Activated naive CD4-positive, alpha-beta T cell treated with anti-CD3 and anti-CD28 coated beads, Interleukin-2, amount 10 ng/mL, durations not matched to agents 7 days and 5 days (primary cell): ENCODE data around the gene CFAP43.

Experiments used
- CTCF ChIA-PET: fragments of 350-600 bp; sonication (Branson Sonifier 250); formaldehyde crosslinking; loops from one replicate; lab custom pipeline; 2021; ENCODE audit warnings: antibody characterized with exemption; lab: Charles Lee
- DNase-seq: peaks from one replicate; pipeline ENCODE4 v3.0.0-alpha.2; 2020
- H3K27ac Mint-ChIP-seq: one replicate; pipeline ENCODE4 v1.8.0; 2021; ENCODE audit warnings: mild to moderate bottlenecking, moderate library complexity, mixed read lengths
- H3K27me3 Mint-ChIP-seq: one replicate; pipeline ENCODE4 v1.8.0; 2021; ENCODE audit warnings: mild to moderate bottlenecking, mixed read lengths
- H3K36me3 Mint-ChIP-seq: one replicate; pipeline ENCODE4 v1.8.0; 2021; ENCODE audit warnings: mixed read lengths
- H3K4me1 Mint-ChIP-seq: one replicate; pipeline ENCODE4 v1.8.0; 2021; ENCODE audit warnings: mixed read lengths
- H3K4me3 Mint-ChIP-seq: one replicate; pipeline ENCODE4 v1.8.0; 2021; ENCODE audit warnings: mild to moderate bottlenecking, moderate library complexity, mixed read lengths
- H3K9me3 Mint-ChIP-seq: one replicate; pipeline ENCODE4 v1.8.0; 2021; ENCODE audit warnings: mixed read lengths

Gene CFAP43

GRCh38 chr10:104231784-104232612 is at the start of gene CFAP43:
CFAP43 (minus strand) TSS chr10:104232364; CDS start chr10:104232246, 118 bp downstream.
- H3K4me1 Mint-ChIP-seq, result peaks cover 19% of the 10 kb centered on the region
- H3K36me3 Mint-ChIP-seq, result no peaks in the 10 kb centered on the region
- CTCF ChIA-PET, result interaction anchor here (1.1 to 1.7 kb wide), 2 partner anchors 22 to 42 kb away, joined by 5 to 7 read pairs; partner anchors contain the start of gene GSTO1
- H3K4me3 Mint-ChIP-seq, result peak within 1 kb of the TSS; percentile 86
- peak within 1 kb of the TSS; percentile 52 for H3K27ac Mint-ChIP-seq
- peak; percentile 100 for DNase-seq
- peaks cover 43% of the 10 kb centered on the region for H3K27me3 Mint-ChIP-seq
- peaks cover 10% of the 10 kb centered on the region for H3K9me3 Mint-ChIP-seq

GRCh38 chr10:104281694-104282093 is 49.5 kb upstream of the CFAP43 start:
- CTCF ChIA-PET, result interaction anchor here (1.4 to 3.1 kb wide), 2 partner anchors 9 to 11 kb away, joined by 4 to 34 read pairs; no protein-coding TSS in a partner anchor
- no peaks in the 10 kb centered on the region for H3K9me3 Mint-ChIP-seq
- no peaks in the 10 kb centered on the region for H3K4me1 Mint-ChIP-seq
- no peak for DNase-seq
- H3K27me3 Mint-ChIP-seq, result peaks cover 44% of the 10 kb centered on the region
- no peak overlapping the region for H3K4me3 Mint-ChIP-seq
- H3K27ac Mint-ChIP-seq, result no peak overlapping the region
- H3K36me3 Mint-ChIP-seq, result no peaks in the 10 kb centered on the region

- no peaks in the 10 kb centered on the region for H3K9me3 Mint-ChIP-seq
- CTCF ChIA-PET, result interaction anchor here (0.7 to 4.0 kb wide), 4 partner anchors 11 to 74 kb away, joined by 3 to 34 read pairs (median 14); partner anchors contain the start of gene CFAP58
- H3K4me3 Mint-ChIP-seq, result no peak overlapping the region
- no peak for DNase-seq
- peaks cover 1% of the 10 kb centered on the region for H3K4me1 Mint-ChIP-seq
- peaks cover 56% of the 10 kb centered on the region for H3K27me3 Mint-ChIP-seq
- H3K36me3 Mint-ChIP-seq, result no peaks in the 10 kb centered on the region
- H3K27ac Mint-ChIP-seq, result no peak overlapping the region
Observed at GRCh38 chr10:104279550-104280259, 47.5 kb upstream of the CFAP43 start.

GRCh38 chr10:104277785-104278184 is 45.6 kb upstream of the CFAP43 start:
- Mint-ChIP-seq H3K36me3 (no peaks in the 10 kb centered on the region), H3K4me3 (no peak overlapping the region), H3K9me3 (no peaks in the 10 kb centered on the region), H3K4me1 (peaks cover 6% of the 10 kb centered on the region), H3K27me3 (peaks cover 54% of the 10 kb centered on the region), H3K27ac (no peak overlapping the region)
- no peak for DNase-seq
- CTCF ChIA-PET, result interaction anchor here (1.7 to 5.8 kb wide), 3 partner anchors 13 to 76 kb away, joined by 4 to 66 read pairs (median 24); partner anchors contain the start of gene CFAP58

- Mint-ChIP-seq H3K4me1 (peaks cover 6% of the 10 kb centered on the region), H3K27me3 (peaks cover 38% of the 10 kb centered on the region), H3K4me3 (no peak overlapping the region), H3K9me3 (no peaks in the 10 kb centered on the region), H3K36me3 (no peaks in the 10 kb centered on the region), H3K27ac (no peak overlapping the region)
- DNase-seq, result no peak
- CTCF ChIA-PET, result interaction anchor here (1.1 to 5.8 kb wide), 10 partner anchors 10 to 563 kb away, joined by 6 to 66 read pairs (median 20); partner anchors contain the start of gene ITPRIP
Observed at GRCh38 chr10:104276192-104276591, 44.0 kb upstream of the CFAP43 start.

- H3K4me1 Mint-ChIP-seq, result peaks cover 6% of the 10 kb centered on the region
- H3K36me3 Mint-ChIP-seq, result no peaks in the 10 kb centered on the region
- peak; percentile 62 for DNase-seq
- no peak overlapping the region for H3K27ac Mint-ChIP-seq
- H3K4me3 Mint-ChIP-seq, result no peak overlapping the region
- H3K27me3 Mint-ChIP-seq, result peaks cover 33% of the 10 kb centered on the region
- H3K9me3 Mint-ChIP-seq, result no peaks in the 10 kb centered on the region
- CTCF ChIA-PET, result interaction anchor here (0.7 to 5.8 kb wide), 29 partner anchors 8 to 562 kb away, joined by 3 to 66 read pairs (median 7); partner anchors contain the start of genes CFAP43, CFAP58, GSTO1 and ITPRIP
Observed at GRCh38 chr10:104274762-104275721, 42.9 kb upstream of the CFAP43 start.

- DNase-seq, result no peak
- CTCF ChIA-PET, result interaction anchor here (0.6 to 5.8 kb wide), 30 partner anchors 9 to 561 kb away, joined by 3 to 66 read pairs (median 6); partner anchors contain the start of genes CFAP43, CFAP58, GSTO1 and ITPRIP
Observed at GRCh38 chr10:104273899-104274575, 41.9 kb upstream of the CFAP43 start.

GRCh38 chr10:104273286-104273685 is 41.1 kb upstream of the CFAP43 start:
- Mint-ChIP-seq H3K9me3 (no peaks in the 10 kb centered on the region), H3K27ac (no peak overlapping the region), H3K36me3 (peaks cover 4% of the 10 kb centered on the region), H3K27me3 (peaks cover 26% of the 10 kb centered on the region), H3K4me3 (no peak overlapping the region), H3K4me1 (peaks cover 15% of the 10 kb centered on the region)
- DNase-seq, result no peak
- CTCF ChIA-PET, result interaction anchor here (0.6 to 5.8 kb wide), 14 partner anchors 10 to 80 kb away, joined by 3 to 66 read pairs (median 18); partner anchors contain the start of genes CFAP43, CFAP58 and ITPRIP

More at GRCh38 chr10:104273899-104274575, 41.9 kb upstream of the CFAP43 start:
- Mint-ChIP-seq H3K4me3 (no peak overlapping the region), H3K36me3 (no peaks in the 10 kb centered on the region), H3K9me3 (no peaks in the 10 kb centered on the region), H3K4me1 (peaks cover 11% of the 10 kb centered on the region), H3K27me3 (peaks cover 28% of the 10 kb centered on the region), H3K27ac (no peak overlapping the region)

- Mint-ChIP-seq H3K27ac (peak within 1 kb of the TSS; percentile 95), H3K9me3 (no peaks in the 10 kb centered on the region), H3K36me3 (peaks cover 35% of the 10 kb centered on the region), H3K27me3 (no peaks in the 10 kb centered on the region), H3K4me1 (peaks cover 48% of the 10 kb centered on the region), H3K4me3 (peak within 1 kb of the TSS; percentile 92)
- peak; percentile 99 for DNase-seq
- CTCF ChIA-PET, result interaction anchor here (0.7 to 1.5 kb wide), 2 partner anchors 15 to 80 kb away, joined by 5 read pairs; partner anchors contain the start of gene GSTO1
Observed at GRCh38 chr10:104268713-104269645, 36.8 kb upstream of the CFAP43 start, which contains the start of gene GSTO2. GSTO2 (plus strand) TSS chr10:104269184; CDS start chr10:104274916, 5,732 bp downstream.

GRCh38 chr10:104268405-104268712 is 36.2 kb upstream of the CFAP43 start:
- Mint-ChIP-seq H3K36me3 (peaks cover 38% of the 10 kb centered on the region), H3K27ac (peak overlapping the region; percentile 95), H3K4me3 (peak overlapping the region; percentile 92), H3K27me3 (no peaks in the 10 kb centered on the region), H3K4me1 (peaks cover 52% of the 10 kb centered on the region), H3K9me3 (no peaks in the 10 kb centered on the region)
- DNase-seq, result no peak
- CTCF ChIA-PET, result interaction anchor here (1.5 kb wide), 1 partner anchor 14 kb away, joined by 5 read pairs; the partner anchor contains the start of gene GSTO1

- Mint-ChIP-seq H3K27me3 (no peaks in the 10 kb centered on the region), H3K4me3 (peak overlapping the region; percentile 92), H3K9me3 (no peaks in the 10 kb centered on the region), H3K36me3 (peaks cover 38% of the 10 kb centered on the region), H3K4me1 (peaks cover 53% of the 10 kb centered on the region), H3K27ac (peak overlapping the region; percentile 95)
- DNase-seq, result no peak
- CTCF ChIA-PET, result interaction anchor here (1.3 kb wide), 1 partner anchor 13 kb away, joined by 3 read pairs; the partner anchor contains the start of gene GSTO1
Observed at GRCh38 chr10:104267721-104268404, 35.7 kb upstream of the CFAP43 start.
